ENCODE data around the gene RNF212. TPM values are rescaled to one million over a fixed set of nuclear protein-coding genes. Genes with fewer than 3 reads are reported as not detected.

RNF212 gene
- total and polyA plus RNA-seq, 8 donors = 7.2 to 13.6 (median 10.0) TPM

- no peak for ATAC-seq
- H3K27me3 ChIP-seq = peaks cover 0 to 68% of the 10 kb centered on the region in 2 donors
- peaks cover 31 to 38% of the 10 kb centered on the region in 2 donors for H3K4me1 ChIP-seq
- H3K27ac ChIP-seq = peak overlapping the region in 1 of 2 donors; percentile 45
- H3K36me3 ChIP-seq = no peaks in the 10 kb centered on the region
- H3K4me3 ChIP-seq = no peak overlapping the region
- no peaks in the 10 kb centered on the region for H3K9me3 ChIP-seq
- peak in 2 of 4 donors; percentile 26 to 78 for DNase-seq
- intact Hi-C loops (cut with DNase I) = no loop called here
- TF ChIP-seq CTCF (IDR thresholded peaks at IDR 0.05) = no peak
These were observed 68.7 kb downstream of the RNF212 start for GRCh38 chr4:1044469-1045192.

DNA sequence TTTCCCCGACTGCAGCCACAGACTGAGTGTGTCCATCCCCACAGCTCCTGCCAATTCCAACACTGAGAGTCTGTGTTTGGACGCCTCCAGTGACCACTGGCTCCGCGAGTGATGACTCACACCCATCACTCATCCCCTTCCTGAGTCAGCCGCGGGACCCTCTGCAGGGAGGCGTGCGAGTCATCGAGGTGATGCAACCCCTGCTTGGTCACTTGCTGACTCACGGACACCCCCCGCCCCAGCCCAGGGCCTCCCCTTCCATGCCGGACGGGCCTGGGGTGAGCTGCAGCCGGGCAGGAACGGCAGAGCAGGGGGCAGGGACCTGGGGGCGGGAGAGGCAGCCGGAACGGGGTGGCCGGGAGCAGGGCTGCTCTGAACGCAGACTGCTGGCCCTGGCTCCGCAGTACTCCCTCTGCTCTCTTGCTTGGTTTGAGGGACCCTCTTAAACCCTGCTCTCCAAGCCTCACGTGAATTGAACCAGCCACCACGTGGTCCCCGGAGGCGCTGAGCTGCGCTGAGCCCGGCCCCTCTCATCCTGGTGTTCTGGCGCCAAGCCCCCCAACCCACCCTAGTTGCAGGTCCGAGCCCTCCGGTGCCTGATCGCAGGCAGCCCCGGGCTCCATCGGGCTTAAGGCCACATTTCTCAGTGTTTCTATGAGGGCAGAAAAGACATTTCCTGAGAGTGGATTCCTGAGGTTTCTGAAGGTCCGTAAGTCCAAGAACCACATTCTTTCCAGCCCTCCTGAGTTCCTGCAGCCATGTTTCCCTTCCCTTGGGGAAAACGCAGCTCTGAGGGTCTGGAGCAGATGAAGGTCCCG is 69.5 kb downstream of the RNF212 start:
- Histone ChIP-seq H3K4me3 (no peak overlapping the region), H3K36me3 (no peaks in the 10 kb centered on the region), H3K4me1 (peaks cover 31 to 38% of the 10 kb centered on the region in 2 donors), H3K27ac (peak overlapping the region; percentile 45 to 46), H3K27me3 (peaks cover 0 to 68% of the 10 kb centered on the region in 2 donors), H3K9me3 (no peaks in the 10 kb centered on the region)
- TF ChIP-seq CTCF (IDR thresholded peaks at IDR 0.05) = no peak
- intact Hi-C loops (cut with DNase I) = no loop called here
- DNase-seq = peak in 3 of 4 donors; percentile 53 to 94 (median 94)
- peak; percentile 74 for ATAC-seq

- TF ChIP-seq CTCF (IDR thresholded peaks at IDR 0.05) = no peak
- no peak for ATAC-seq
- no peak for DNase-seq
- intact Hi-C loops (cut with DNase I) = no loop called here
- Histone ChIP-seq H3K4me3 (no peak overlapping the region), H3K9me3 (no peaks in the 10 kb centered on the region), H3K36me3 (no peaks in the 10 kb centered on the region), H3K27me3 (peaks cover 0 to 68% of the 10 kb centered on the region in 2 donors), H3K27ac (no peak overlapping the region), H3K4me1 (peaks cover 31 to 35% of the 10 kb centered on the region in 2 donors)
These were observed 70.2 kb downstream of the RNF212 start for GRCh38 chr4:1043162-1043561.

DNA sequence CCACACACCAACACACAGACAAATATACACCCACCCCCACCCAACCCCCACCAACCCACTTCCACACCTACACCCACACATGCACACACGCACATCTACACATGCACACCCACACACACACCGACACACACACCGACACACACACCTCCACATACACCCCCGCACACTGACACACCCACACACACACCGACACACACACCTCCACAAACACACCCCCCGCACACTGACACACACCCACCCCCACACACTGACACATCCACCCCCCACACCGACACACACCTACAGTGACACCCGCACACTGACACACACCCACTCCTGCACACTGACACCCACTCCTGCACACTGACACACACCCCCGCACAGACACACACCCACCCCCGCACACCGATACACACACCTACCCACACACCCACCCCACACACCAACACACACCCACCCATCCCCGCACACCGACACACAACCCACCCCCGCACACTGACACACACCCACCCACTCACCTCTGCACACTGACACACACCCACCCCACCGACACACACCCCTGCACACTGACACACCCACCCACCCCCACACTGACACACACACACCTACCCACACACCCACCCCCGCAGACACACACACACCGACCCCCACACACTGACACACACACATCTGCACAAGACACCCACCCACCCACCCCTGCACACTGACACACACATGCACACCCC is 70.9 kb downstream of the RNF212 start:
- intact Hi-C loops (cut with DNase I) = no loop called here
- Histone ChIP-seq H3K27me3 (peaks cover 0 to 67% of the 10 kb centered on the region in 2 donors), H3K4me1 (peaks cover 26 to 29% of the 10 kb centered on the region in 2 donors), H3K36me3 (no peaks in the 10 kb centered on the region), H3K4me3 (no peak overlapping the region), H3K27ac (no peak overlapping the region), H3K9me3 (no peaks in the 10 kb centered on the region)
- ATAC-seq (no peak), DNase-seq (peak in 1 of 4 donors; percentile 47)
- TF ChIP-seq CTCF (IDR thresholded peaks at IDR 0.05) = no peak
